GM23338 (cell line): ENCODE data around the gene RPTOR. TPM values are rescaled to one million over a fixed set of nuclear protein-coding genes. Genes with fewer than 3 reads are reported as not detected.

Experiments
- ATAC-seq: fragments of 200-7000 bp; cut with Tn5 transposase; 3 replicates; pipeline ENCODE4 v1.9.1; 2020
- DNase-seq: peaks from one replicate; pipeline ENCODE4 v3.0.0-alpha.2; 2015; ENCODE audit warnings: low spot score
- H2AFZ ChIP-seq: fragments of 200-600 bp; sonication (generic); 2 replicates; pipeline ENCODE4 v1.8.0; 2016; ENCODE audit warnings: antibody characterized with exemption, mild to moderate bottlenecking, moderate library complexity
- H3F3A ChIP-seq: fragments of 200-600 bp; sonication (generic); replicated peaks from 2 replicates; pipeline ENCODE4 v1.8.0; 2017; ENCODE audit warnings: antibody characterized with exemption, mixed run types, low read depth
- H3K27ac ChIP-seq: fragments of 200-600 bp; sonication (generic); 2 replicates; pipeline ENCODE4 v1.6.1; 2016; ENCODE audit warnings: low read depth
- H3K27me3 ChIP-seq: fragments of 200-600 bp; sonication (generic); 2 replicates; pipeline ENCODE4 v1.8.0; 2016; ENCODE audit warnings: mild to moderate bottlenecking, mixed run types, moderate library complexity; ENCODE audit not compliant: insufficient read depth
- H3K36me3 ChIP-seq: fragments of 200-600 bp; sonication (generic); 2 replicates; pipeline ENCODE4 v1.8.0; 2016; ENCODE audit warnings: mild to moderate bottlenecking; ENCODE audit not compliant: insufficient read depth
- H3K4me1 ChIP-seq: fragments of 200-600 bp; sonication (generic); 2 replicates; pipeline ENCODE4 v1.8.0; 2016; ENCODE audit warnings: mild to moderate bottlenecking, moderate library complexity; ENCODE audit not compliant: insufficient read depth
- H3K4me2 ChIP-seq: fragments of 200-600 bp; sonication (generic); 2 replicates; pipeline ENCODE4 v1.7.1; 2017; ENCODE audit warnings: mixed run types
- H3K4me3 ChIP-seq: fragments of 200-600 bp; sonication (generic); 2 replicates; pipeline ENCODE4 v1.6.1; 2016; ENCODE audit warnings: mixed run types
- H3K79me2 ChIP-seq: fragments of 200-600 bp; sonication (generic); replicated peaks from 2 replicates; pipeline ENCODE4 v1.8.0; 2017; ENCODE audit warnings: mild to moderate bottlenecking; ENCODE audit not compliant: insufficient read depth
- H3K9me2 ChIP-seq: fragments of 200-600 bp; sonication (generic); 2 replicates; pipeline ENCODE4 v1.8.0; 2017; ENCODE audit not compliant: insufficient read depth
- H4K20me1 ChIP-seq: fragments of 200-600 bp; sonication (generic); replicated peaks from 2 replicates; pipeline ENCODE4 v1.8.0; 2017; ENCODE audit warnings: mild to moderate bottlenecking; ENCODE audit not compliant: insufficient read depth
- H3K27ac Mint-ChIP-seq: 2 replicates; pipeline ENCODE4 v1.8.0; 2020; ENCODE audit warnings: inconsistent platforms, mild to moderate bottlenecking, moderate library complexity, mixed read lengths
- H3K27me3 Mint-ChIP-seq: 3 replicates; pipeline ENCODE4 v1.8.0; 2022; ENCODE audit warnings: low read depth, mild to moderate bottlenecking, moderate library complexity, mixed read lengths, inconsistent platforms; ENCODE audit not compliant: insufficient read depth, poor library complexity
- H3K36me3 Mint-ChIP-seq: 3 replicates; pipeline ENCODE4 v1.8.0; 2021; ENCODE audit warnings: low read depth, mild to moderate bottlenecking, inconsistent platforms, moderate library complexity, mixed read lengths
- H3K4me1 Mint-ChIP-seq: 3 replicates; pipeline ENCODE4 v1.8.0; 2020; ENCODE audit warnings: mild to moderate bottlenecking, inconsistent platforms, mixed read lengths
- H3K4me3 Mint-ChIP-seq: 3 replicates; pipeline ENCODE4 v1.8.0; 2021; ENCODE audit warnings: moderate library complexity, mild to moderate bottlenecking, inconsistent platforms, mixed read lengths
- H3K9me3 Mint-ChIP-seq: 3 replicates; pipeline ENCODE4 v1.8.0; 2020; ENCODE audit warnings: moderate library complexity, mild to moderate bottlenecking, inconsistent platforms, mixed read lengths
- CTCF ChIP-seq, 2 experiments: fragments of 200-600 bp in 1 of 2; sonication (generic) in 1 of 2; conservative IDR thresholded peaks; 2 replicates each; pipeline versions ENCODE4 v1.5.1 to v1.6.1; 2016 to 2017; ENCODE audit warnings: antibody characterized with exemption in 2 of 2, low read depth in 2 of 2, mild to moderate bottlenecking in 2 of 2, moderate library complexity in 1 of 2
- ETS1 ChIP-seq: IDR thresholded peaks from 2 replicates; pipeline ENCODE4 v1.6.1; 2016; ENCODE audit warnings: antibody characterized with exemption
- EZH2 ChIP-seq: fragments of 200-600 bp; sonication (generic); IDR thresholded peaks from one replicate; pipeline ENCODE4 v1.8.0; 2017; ENCODE audit warnings: antibody characterized with exemption, mild to moderate bottlenecking, low read depth; ENCODE audit not compliant: unreplicated experiment
- EZH2phosphoT487 ChIP-seq: fragments of 200-600 bp; sonication (generic); IDR thresholded peaks from one replicate; pipeline ENCODE4 v1.8.1; 2018; ENCODE audit warnings: antibody characterized with exemption; ENCODE audit not compliant: unreplicated experiment
- JUNB ChIP-seq: IDR thresholded peaks from one replicate; pipeline ENCODE4 v1.6.1; 2016; ENCODE audit warnings: antibody characterized with exemption; ENCODE audit not compliant: unreplicated experiment
- POLR2AphosphoS5 ChIP-seq: IDR thresholded peaks from 2 replicates; pipeline ENCODE4 v1.6.1; 2016; ENCODE audit warnings: antibody characterized with exemption, low read depth
- REST ChIP-seq: IDR thresholded peaks from one replicate; pipeline ENCODE4 v1.6.1; 2018; ENCODE audit warnings: antibody characterized with exemption; ENCODE audit not compliant: unreplicated experiment
- STAT1 ChIP-seq: IDR thresholded peaks from one replicate; pipeline ENCODE4 v1.6.1; 2016; ENCODE audit warnings: antibody characterized with exemption; ENCODE audit not compliant: unreplicated experiment
- ZNF331 ChIP-seq: fragments of 250-450 bp; sonication (Bioruptor Pico); IDR thresholded peaks from 2 replicates; pipeline ENCODE4 v1.5.0; 2020; ENCODE audit warnings: low read depth, mild to moderate bottlenecking, moderate library complexity
- polyA plus RNA-seq: library from polyadenylated mRNA; unstranded; fragments of >200 nt; fragmentation: Nextera tagmentation; extraction: Ambion mirVana; gene quantifications from 2 replicates; pipeline ENCODE4 v1.2.1, GENCODE V29; 2016
- total RNA-seq: library from RNA; depleted of rRNA; stranded (reverse); fragments of >200 nt; shearing (Covaris generic); gene quantifications from 2 replicates; pipeline ENCODE4 v1.2.3, GENCODE V29; 2014

Gene RPTOR
- total and polyA plus RNA-seq, 2 experiments from 2014 or later = 9.5 to 38.0 TPM

- Mint-ChIP-seq H3K4me1 (peaks cover 14% of the 10 kb centered on the region; the same call in 2 of the 3 replicates), H3K27me3 (peaks cover 9% of the 10 kb centered on the region), H3K27ac (no peak overlapping the region), H3K9me3 (no peaks in the 10 kb centered on the region; the same call in 2 of the 3 replicates), H3K4me3 (no peak overlapping the region; the same call in 2 of the 3 replicates), H3K36me3 (no peaks in the 10 kb centered on the region; the same call in 2 of the 3 replicates)
- ATAC-seq (peak; percentile 33), DNase-seq (peak; percentile 83)
- Histone ChIP-seq H4K20me1 (no peaks in the 10 kb centered on the region), H3K4me2 (no peak overlapping the region), H3K79me2 (no peaks in the 10 kb centered on the region), H3F3A (no peaks in the 10 kb centered on the region), H3K4me1 (no peaks in the 10 kb centered on the region), H3K4me3 (no peak overlapping the region), H3K27me3 (no peaks in the 10 kb centered on the region), H3K27ac (no peak overlapping the region), H3K36me3 (no peaks in the 10 kb centered on the region), H3K9me2 (no peaks in the 10 kb centered on the region), H2AFZ (no peak overlapping the region; the same call in 1 of the 2 replicates)
- TF ChIP-seq EZH2phosphoT487 (no peak), POLR2AphosphoS5 (no peak), CTCF (conservative IDR thresholded peaks at IDR 0.05; ENCODE audit: low read depth in 2 of 2) (peak; percentile 8 to 30; a peak in 1 of 4 replicates), JUNB (no peak), EZH2 (no peak), ETS1 (no peak), ZNF331 (CRISPR knock-in tag) (no peak), STAT1 (no peak)
These were observed 440.1 kb downstream of the RPTOR start for GRCh38 chr17:80984749-80985148.

GRCh38 chr17:80986046-80986445, 441.4 kb downstream of the RPTOR start:
- H3K4me2 ChIP-seq = no peak overlapping the region
- H3K27ac Mint-ChIP-seq = no peak overlapping the region
- no peaks in the 10 kb centered on the region for H3K9me3 Mint-ChIP-seq
- TF ChIP-seq STAT1 (no peak), ZNF331 (CRISPR knock-in tag) (no peak), REST (no peak), CTCF (conservative IDR thresholded peaks at IDR 0.05; ENCODE audit: low read depth in 2 of 2) (no peak)

More at GRCh38 chr17:80986046-80986445, 441.4 kb downstream of the RPTOR start:
- ATAC-seq = no peak
- H3K9me2 ChIP-seq = no peaks in the 10 kb centered on the region
- no peaks in the 10 kb centered on the region for H3K27me3 ChIP-seq
- no peaks in the 10 kb centered on the region for H3K4me1 ChIP-seq
- no peak overlapping the region for H3K27ac ChIP-seq
- H2AFZ ChIP-seq = no peak overlapping the region
- no peak for DNase-seq
- Mint-ChIP-seq H3K4me1 (peaks cover 5% of the 10 kb centered on the region; the same call in 2 of the 3 replicates), H3K36me3 (no peaks in the 10 kb centered on the region), H3K27me3 (peaks cover 7% of the 10 kb centered on the region), H3K4me3 (no peak overlapping the region)
- no peaks in the 10 kb centered on the region for H4K20me1 ChIP-seq
- no peak overlapping the region for H3K4me3 ChIP-seq
- H3K36me3 ChIP-seq = no peaks in the 10 kb centered on the region
- no peaks in the 10 kb centered on the region for H3K79me2 ChIP-seq
- no peaks in the 10 kb centered on the region for H3F3A ChIP-seq
